GM12878 (cell line): ENCODE measurements around the gene LAMP1. TPM values are rescaled to one million over a fixed set of nuclear protein-coding genes. Genes with fewer than 3 reads are reported as not detected.

Experiments
- ATAC-seq: fragments of 200-7000 bp; cut with Tn5 transposase; 3 replicates; pipeline ENCODE4 v1.9.1; 2020; ENCODE audit warnings: mild to moderate bottlenecking, moderate library complexity
- BruUV-seq: library from RNA; stranded (reverse); fragments of 400-500 nt; replicated peaks from 2 replicates; lab custom pipeline; 2021; lab: Mats Ljungman, UMichigan
- CTCF ChIA-PET: fragments of 300-600 bp; sonication (Branson Sonifier 250); formaldehyde crosslinking; extraction: SDS; loops from one replicate; lab custom pipeline; 2021; ENCODE audit warnings: inconsistent platforms; lab: Yijun Ruan, JAX
- POLR2A ChIA-PET: fragments of 350-600 bp; formaldehyde crosslinking; extraction: SDS; loops from one replicate; lab custom pipeline; 2021; ENCODE audit warnings: inconsistent platforms; lab: Charles Lee
- RAD21 ChIA-PET: fragments of 300-600 bp; sonication (Branson Sonifier 250); formaldehyde crosslinking; loops from one replicate; lab custom pipeline; 2023; ENCODE audit warnings: antibody characterized with exemption; ENCODE audit not compliant: unreplicated experiment; lab: Charles Lee
- SMC1A ChIA-PET: fragments of 300-600 bp; sonication (Branson Sonifier 250); formaldehyde crosslinking; loops from one replicate; lab custom pipeline; 2023; ENCODE audit not compliant: unreplicated experiment, uncharacterized antibody; lab: Charles Lee
- DNase-seq: peaks from one replicate; pipeline ENCODE4 v3.0.0-alpha.2; 2011; ENCODE audit warnings: low read depth, low spot score
- FAIRE-seq: peaks from 3 replicates; lab custom pipeline; 2011; peaks lifted over from hg19 to GRCh38; lab: Jason Lieb, UNC
- H2AFZ ChIP-seq: 2 replicates; pipeline ENCODE4 v1.6.0; 2011; ENCODE audit warnings: low read depth, low read length, control low read depth; ENCODE audit not compliant: control insufficient read depth
- H3K27ac ChIP-seq: 2 replicates; pipeline ENCODE4 v1.5.1; 2011; ENCODE audit warnings: control low read depth; ENCODE audit not compliant: control insufficient read depth, insufficient read depth
- H3K27me3 ChIP-seq, 2 experiments: replicated peaks in 1 of 2; 2 replicates each; pipeline versions ENCODE4 v1.6.0 to v1.6.1; 2011; ENCODE audit warnings: low read length in 1 of 2; ENCODE audit not compliant: control insufficient read depth in 2 of 2, insufficient read depth in 2 of 2
- H3K36me3 ChIP-seq, 2 experiments: 2 replicates each; pipeline ENCODE4 v1.5.1; 2011; ENCODE audit warnings: low read length in 1 of 2; ENCODE audit not compliant: control insufficient read depth in 2 of 2, insufficient read depth in 2 of 2
- H3K4me1 ChIP-seq: 2 replicates; pipeline ENCODE4 v1.6.1; 2011; ENCODE audit warnings: mild to moderate bottlenecking, low read length, moderate library complexity, mixed read lengths; ENCODE audit not compliant: control insufficient read depth, insufficient read depth
- H3K4me2 ChIP-seq: 2 replicates; pipeline ENCODE4 v1.6.0; 2011; ENCODE audit warnings: control low read depth; ENCODE audit not compliant: control insufficient read depth, insufficient read depth
- H3K4me3 ChIP-seq: fragments of 200-600 bp; sonication (generic); 2 replicates; pipeline ENCODE4 v1.5.1; 2016
- H3K79me2 ChIP-seq: 2 replicates; pipeline ENCODE4 v1.6.0; 2011; ENCODE audit warnings: low read length; ENCODE audit not compliant: control insufficient read depth, insufficient read depth
- H3K9ac ChIP-seq: 2 replicates; pipeline ENCODE4 v1.8.0; 2011; ENCODE audit warnings: low read length, control low read depth, mixed read lengths; ENCODE audit not compliant: control insufficient read depth, insufficient read depth
- H3K9me3 ChIP-seq: replicated peaks from 3 replicates; pipeline ENCODE4 v1.5.1; 2011; ENCODE audit warnings: mild to moderate bottlenecking, low read length; ENCODE audit not compliant: control insufficient read depth, insufficient read depth
- H4K20me1 ChIP-seq: 2 replicates; pipeline ENCODE4 v1.6.0; 2011; ENCODE audit not compliant: control insufficient read depth, insufficient read depth
- BCL11A ChIP-seq: IDR thresholded peaks from 2 replicates; pipeline ENCODE4 v1.6.1; 2011; ENCODE audit warnings: low read depth, low read length
- CTCF ChIP-seq, 3 experiments: IDR thresholded peaks in 2 of 3; conservative IDR thresholded peaks in 1 of 3; 2 replicates each; pipeline ENCODE4 v1.5.1; 2011; ENCODE audit warnings: low read depth in 3 of 3, low read length in 3 of 3, mild to moderate bottlenecking in 3 of 3, control low read depth in 2 of 3, moderate library complexity in 2 of 3, inconsistent platforms in 1 of 3, mixed read lengths in 1 of 3; ENCODE audit not compliant: control insufficient read depth in 2 of 3, insufficient read depth in 1 of 3; ENCODE audit errors: extremely low read depth in 1 of 3
- FOXK2 ChIP-seq: fragments of 450-650 bp; IDR thresholded peaks from 2 replicates; pipeline ENCODE4 v1.6.1; 2017; ENCODE audit warnings: mild to moderate bottlenecking, moderate library complexity
- KDM1A ChIP-seq: fragments of 200-600 bp; sonication (generic); IDR thresholded peaks from 2 replicates; pipeline ENCODE4 v1.6.1; 2016; ENCODE audit warnings: borderline replicate concordance
- MLLT1 ChIP-seq: fragments of 450-650 bp; IDR thresholded peaks from 2 replicates; pipeline ENCODE4 v1.6.1; 2016; ENCODE audit warnings: mild to moderate bottlenecking
- MTA3 ChIP-seq: IDR thresholded peaks from 2 replicates; pipeline ENCODE4 v1.6.1; 2012; ENCODE audit warnings: low read length, inconsistent platforms, borderline replicate concordance
- NFYA ChIP-seq: IDR thresholded peaks from 2 replicates; pipeline ENCODE4 v1.6.1; 2011; ENCODE audit warnings: low read depth, mild to moderate bottlenecking, low read length, improper control_type of control experiment, borderline replicate concordance
- RUNX3 ChIP-seq: IDR thresholded peaks from 2 replicates; pipeline ENCODE4 v1.6.1; 2012; ENCODE audit warnings: low read length, inconsistent platforms
- SIN3A ChIP-seq: IDR thresholded peaks from 2 replicates; pipeline ENCODE4 v1.6.1; 2012; ENCODE audit warnings: low read depth, low read length, improper control_type of control experiment
- TCF12 ChIP-seq: IDR thresholded peaks from 2 replicates; pipeline ENCODE4 v1.6.1; 2011; ENCODE audit warnings: low read depth, mild to moderate bottlenecking, low read length
- ZNF24 ChIP-seq: fragments of 450-650 bp; IDR thresholded peaks from 2 replicates; pipeline ENCODE4 v1.6.1; 2017; ENCODE audit warnings: antibody characterized with exemption, mild to moderate bottlenecking
- ZSCAN29 ChIP-seq: fragments of 450-650 bp; IDR thresholded peaks from 2 replicates; pipeline ENCODE4 v1.6.1; 2017; ENCODE audit warnings: mild to moderate bottlenecking, moderate library complexity
- WGBS: methylation state at CpG from one replicate; pipeline ENCODE4 v1.1.6; 2016; ENCODE audit warnings: low lambda C conversion rate; ENCODE audit not compliant: insufficient replicate concordance, insufficient coverage; ENCODE audit errors: missing lambda C conversion rate; 5-methylcytosine and 5-hydroxymethylcytosine counted together
- in situ Hi-C: fragments of 300-500 bp; cut with MboI; formaldehyde crosslinking; loops from 9 replicates; pipeline ENCODE4 v1.14.3; 2018; ENCODE audit warnings: mixed read lengths
- intact Hi-C: fragments of 100-400 bp; cut with micrococcal nuclease; formaldehyde crosslinking; loops from one replicate; pipeline ENCODE4 v1.14.2; 2022; ENCODE audit not compliant: unreplicated experiment
- polyA plus RNA-seq, 11 experiments: library from polyadenylated mRNA; depleted of rRNA in 4 of 11; unstranded in 6 of 11; stranded (reverse) in 5 of 11; fragments of >200 nt; fragmentation: Nextera tagmentation in 4 of 11; fragmentation: Illumina TruSeq in 1 of 11; extraction: Ambion mirVana in 4 of 11; extraction: Trizol in 1 of 11; gene quantifications; 1 replicate in 1 of 11; 2 replicates in 10 of 11; pipeline versions ENCODE4 v1.2.1 to v1.2.3, GENCODE V29; 2011 to 2016; ENCODE audit warnings: inconsistent platforms in 2 of 11, missing spikeins in 2 of 11, low read depth in 1 of 11
- total RNA-seq, 4 experiments: library from RNA; depleted of rRNA in 3 of 4; stranded (reverse); fragments of >200 nt in 3 of 4; fragmentation: Illumina TruSeq in 1 of 4; extraction: Trizol in 1 of 4; gene quantifications; 2 replicates each; pipeline versions ENCODE4 v1.2.1 to v1.2.3, GENCODE V29; 2013 to 2021

Gene LAMP1
- total and polyA plus RNA-seq, 10 of the 15 experiments (the other 5 are each of a cell fraction or from before 2014, with no cell fraction given) = 2.5 to 83.0 (median 32.7) TPM

- intact Hi-C loops = no loop called here
- POLR2A ChIA-PET = no interaction called here
- no peak for TF ChIP-seq CTCF (IDR thresholded peaks at IDR 0.05 in 2 of 3, conservative IDR thresholded peaks at IDR 0.05 in 1 of 3; ENCODE audit: control insufficient read depth in 2 of 3, extremely low read depth in 1 of 3, insufficient read depth in 1 of 3, low read depth in 3 of 3, low read length in 3 of 3)
- TF ChIP-seq ZSCAN29 = no peak
- TF ChIP-seq FOXK2 = no peak
- TF ChIP-seq MTA3 = no peak
- TF ChIP-seq KDM1A = no peak
- TF ChIP-seq ZNF24 = no peak
- no peak for TF ChIP-seq TCF12
- TF ChIP-seq SIN3A = no peak
- TF ChIP-seq MLLT1 = no peak
- TF ChIP-seq NFYA = no peak
- TF ChIP-seq BCL11A = no peak
- no peak for TF ChIP-seq RUNX3
- TF ChIP-seq, all 136 proteins: peak for 0
- Histone ChIP-seq H3K4me2 (no peak overlapping the region), H3K36me3 (peaks cover 12 to 13% of the 10 kb centered on the region in 2 experiments; a peak in 3 of 4 replicates), H3K9me3 (no peaks in the 10 kb centered on the region), H2AFZ (no peak overlapping the region), H3K27me3 (no peaks in the 10 kb centered on the region), H3K4me1 (no peaks in the 10 kb centered on the region), H3K27ac (no peak overlapping the region), H3K79me2 (no peaks in the 10 kb centered on the region), H3K9ac (no peak overlapping the region), H4K20me1 (no peaks in the 10 kb centered on the region), H3K4me3 (no peak overlapping the region)
- ATAC-seq (no peak), DNase-seq (no peak), FAIRE-seq (no peak)
- in situ Hi-C loops = no loop called here
- ChIA-PET CTCF (no interaction called here), SMC1A (interaction anchor here (1.8 kb wide), 1 partner anchor 25 kb away, joined by 8 read pairs; no protein-coding TSS in a partner anchor), RAD21 (interaction anchor here (1.0 kb wide), 1 partner anchor 65 kb away, joined by 3 read pairs; no protein-coding TSS in a partner anchor)
- WGBS = over 99% methylated on average over 11 of the region's 12 CpGs
- BruUV-seq = no TSS peak
Observed at GRCh38 chr13:113324398-113324797, 27.4 kb downstream of the LAMP1 start.
